Lower lobe of right lung (tissue), 2 donors: Measurements from ENCODE around the gene METRN. TPM values are rescaled to one million over a fixed set of nuclear protein-coding genes. Genes with fewer than 3 reads are reported as not detected.

Experiments
- ATAC-seq, 2 donors: fragments of 200-7000 bp; cut with Tn5 transposase; one replicate each; pipeline ENCODE4 v1.9.1; 2020 to 2022; ENCODE audit warnings: mild to moderate bottlenecking in 2 of 2, moderate library complexity in 2 of 2
- DNase-seq: peaks from one replicate; pipeline ENCODE4 v3.0.0-alpha.2; 2020
- H3K27ac ChIP-seq: fragments of 200-600 bp; one replicate; pipeline ENCODE4 v1.8.0; 2022
- H3K27me3 ChIP-seq: fragments of 200-600 bp; one replicate; pipeline ENCODE4 v1.8.0; 2022; ENCODE audit warnings: low read depth
- H3K36me3 ChIP-seq: fragments of 200-600 bp; one replicate; pipeline ENCODE4 v1.8.0; 2022; ENCODE audit warnings: mild to moderate bottlenecking
- H3K4me1 ChIP-seq: fragments of 200-600 bp; one replicate; pipeline ENCODE4 v1.8.0; 2022
- H3K4me3 ChIP-seq: fragments of 200-600 bp; one replicate; pipeline ENCODE4 v1.8.0; 2022; ENCODE audit warnings: mild to moderate bottlenecking
- H3K9me3 ChIP-seq: fragments of 200-600 bp; one replicate; pipeline ENCODE4 v1.8.0; 2022
- CTCF ChIP-seq: fragments of 200-600 bp; IDR thresholded peaks from one replicate; pipeline ENCODE4 v1.8.0; 2022; ENCODE audit warnings: antibody characterized with exemption, mild to moderate bottlenecking
- intact Hi-C: fragments of 100-400 bp; cut with DNase I; formaldehyde crosslinking; loops from one replicate; pipeline ENCODE4 v1.11.0; 2022
- total RNA-seq: library from RNA; stranded (reverse); fragmentation: NEBNext Ultra II Directional; extraction: Animal tissue kit (Norgen Biotek cat#: 25700); gene quantifications from one replicate; pipeline ENCODE4 v1.2.1, GENCODE V29; 2021
- donor health status: DM: no; HTN: yes; CAD: no; lungs with severe emphysema.

Gene METRN
- total RNA-seq, 1 donor from 2014 or later, result 35.9 TPM

DNA sequence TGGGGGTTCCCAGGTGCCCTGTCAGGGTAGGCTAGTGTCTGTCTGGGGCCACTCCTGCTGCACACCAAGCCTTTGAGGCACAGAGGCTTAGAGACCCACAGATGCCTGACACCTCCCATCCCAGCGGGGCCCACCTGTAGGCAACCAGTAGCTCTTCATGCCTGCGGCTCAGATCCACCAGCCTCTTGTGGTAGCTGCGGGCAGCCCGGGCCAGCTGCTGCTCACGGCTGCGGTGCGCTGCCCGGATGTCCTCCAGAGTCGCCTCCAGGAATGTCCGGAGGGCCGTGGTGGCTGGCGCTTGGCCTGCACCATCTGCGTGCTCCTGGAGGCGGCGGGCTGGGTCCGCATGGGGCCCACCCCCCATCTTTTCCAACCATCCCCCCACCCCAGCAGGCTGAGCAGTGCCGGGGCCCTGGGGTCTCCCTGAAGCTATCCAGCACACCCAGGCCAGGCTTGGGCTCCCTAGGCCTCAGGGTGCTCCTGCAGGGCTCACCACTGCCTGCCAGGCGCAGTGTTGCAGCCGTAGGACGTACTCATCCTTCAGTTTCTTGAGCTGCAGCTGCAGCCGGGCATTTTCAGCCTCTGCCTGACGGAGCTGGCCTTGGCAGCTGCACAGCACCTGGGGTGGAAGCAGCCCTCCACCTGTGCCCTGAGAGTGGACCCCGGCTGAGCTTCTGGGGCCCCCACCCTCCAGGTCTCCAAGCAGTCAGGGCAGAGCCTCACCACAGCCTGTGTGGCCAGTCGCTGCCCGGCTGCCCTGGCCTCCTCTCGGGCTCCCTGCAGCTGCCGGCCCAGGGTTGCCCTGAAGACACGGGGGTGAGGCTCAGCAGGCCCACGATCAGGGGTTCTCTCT is 9.5 kb downstream of the METRN start:
- Histone ChIP-seq H3K27me3 (peaks cover 31% of the 10 kb centered on the region), H3K9me3 (no peaks in the 10 kb centered on the region), H3K27ac (no peak overlapping the region), H3K4me1 (peaks cover 45% of the 10 kb centered on the region), H3K4me3 (no peak overlapping the region), H3K36me3 (peaks cover 5% of the 10 kb centered on the region)
- no peak for TF ChIP-seq CTCF
- intact Hi-C loops, result no loop called here
- ATAC-seq (no peak), DNase-seq (no peak)

DNA sequence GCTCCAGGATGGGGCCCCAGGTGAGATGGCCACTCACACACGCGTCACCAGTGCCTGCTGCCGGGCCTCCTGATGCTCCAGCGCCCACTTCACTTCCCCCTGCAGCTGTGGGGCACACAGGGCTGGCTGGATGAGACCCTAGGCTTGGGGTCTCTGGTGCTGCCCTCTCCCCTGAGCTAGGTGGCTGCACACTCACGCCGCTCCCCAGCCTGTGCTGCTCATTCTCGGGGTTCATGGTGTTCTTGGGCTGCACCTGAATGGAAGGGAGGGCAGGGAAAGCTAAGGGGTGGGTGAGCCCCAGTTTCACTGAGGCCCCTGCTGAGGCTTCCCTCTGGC is 10.1 kb downstream of the METRN start:
- peaks cover 39% of the 10 kb centered on the region for H3K4me1 ChIP-seq
- intact Hi-C loops, result no loop called here
- no peak for TF ChIP-seq CTCF
- H3K9me3 ChIP-seq, result no peaks in the 10 kb centered on the region
- no peak for ATAC-seq
- peaks cover 5% of the 10 kb centered on the region for H3K36me3 ChIP-seq
- no peak overlapping the region for H3K4me3 ChIP-seq
- no peak for DNase-seq
- peaks cover 31% of the 10 kb centered on the region for H3K27me3 ChIP-seq
- H3K27ac ChIP-seq, result no peak overlapping the region

DNA sequence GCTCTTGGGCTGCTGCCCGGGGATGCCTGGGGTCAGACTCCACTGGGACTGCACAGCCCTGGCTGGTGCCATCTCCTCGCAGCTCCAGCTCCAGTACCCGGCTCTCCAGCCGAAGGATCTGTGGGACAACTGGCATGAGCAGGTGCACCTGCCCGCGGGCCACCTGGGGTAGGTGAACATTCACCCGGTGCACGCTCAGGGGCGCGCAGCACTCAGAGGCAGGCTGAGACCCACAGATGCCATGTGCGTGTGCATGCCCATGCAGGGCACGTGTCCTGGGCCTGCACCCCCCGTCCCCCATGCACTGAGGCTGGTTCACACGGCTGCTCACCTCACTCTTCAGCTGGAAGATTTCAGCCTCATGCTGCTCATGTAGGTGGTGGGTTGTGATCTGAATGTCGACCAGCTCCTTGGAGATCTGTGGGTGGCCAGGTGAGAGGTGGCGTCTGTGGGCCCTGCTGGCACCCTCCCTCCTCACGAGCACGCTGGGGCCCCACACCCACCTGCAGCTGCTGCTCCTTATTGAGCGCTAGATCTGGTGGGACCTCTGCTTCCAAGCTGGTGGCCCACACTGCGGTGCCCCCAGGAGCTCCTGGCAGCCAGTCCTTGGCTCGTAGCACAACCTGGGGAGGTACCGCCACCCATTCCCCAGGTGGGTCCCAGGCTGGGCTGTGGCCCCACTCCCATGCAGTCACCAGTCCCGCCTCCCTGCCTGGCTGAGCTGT is 10.7 kb downstream of the METRN start:
- Histone ChIP-seq H3K4me3 (no peak overlapping the region), H3K36me3 (peaks cover 5% of the 10 kb centered on the region), H3K4me1 (peaks cover 33% of the 10 kb centered on the region), H3K27me3 (peaks cover 31% of the 10 kb centered on the region), H3K9me3 (no peaks in the 10 kb centered on the region), H3K27ac (no peak overlapping the region)
- TF ChIP-seq CTCF, result no peak
- intact Hi-C loops, result no loop called here
- no peak for DNase-seq
- no peak for ATAC-seq

DNA sequence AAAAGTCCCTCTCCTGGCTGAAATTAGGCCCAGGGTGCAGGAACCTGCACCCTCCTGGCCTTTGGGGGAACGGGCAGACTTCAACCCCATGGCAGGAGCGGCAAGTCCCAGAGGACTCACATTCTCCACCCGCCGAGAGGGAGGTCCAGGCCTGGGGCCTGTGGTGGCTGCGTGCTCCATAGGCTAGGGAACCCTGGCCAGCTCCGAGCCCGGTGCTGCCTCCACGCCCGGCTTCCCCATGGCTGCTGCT is 11.2 kb downstream of the METRN start:
- ATAC-seq (no peak), DNase-seq (no peak)
- TF ChIP-seq CTCF, result no peak
- intact Hi-C loops, result no loop called here
- H3K4me3 ChIP-seq, result peak overlapping the region; percentile 58
- peaks cover 31% of the 10 kb centered on the region for H3K27me3 ChIP-seq
- H3K9me3 ChIP-seq, result no peaks in the 10 kb centered on the region
- peaks cover 5% of the 10 kb centered on the region for H3K36me3 ChIP-seq
- peaks cover 32% of the 10 kb centered on the region for H3K4me1 ChIP-seq
- H3K27ac ChIP-seq, result no peak overlapping the region

DNA sequence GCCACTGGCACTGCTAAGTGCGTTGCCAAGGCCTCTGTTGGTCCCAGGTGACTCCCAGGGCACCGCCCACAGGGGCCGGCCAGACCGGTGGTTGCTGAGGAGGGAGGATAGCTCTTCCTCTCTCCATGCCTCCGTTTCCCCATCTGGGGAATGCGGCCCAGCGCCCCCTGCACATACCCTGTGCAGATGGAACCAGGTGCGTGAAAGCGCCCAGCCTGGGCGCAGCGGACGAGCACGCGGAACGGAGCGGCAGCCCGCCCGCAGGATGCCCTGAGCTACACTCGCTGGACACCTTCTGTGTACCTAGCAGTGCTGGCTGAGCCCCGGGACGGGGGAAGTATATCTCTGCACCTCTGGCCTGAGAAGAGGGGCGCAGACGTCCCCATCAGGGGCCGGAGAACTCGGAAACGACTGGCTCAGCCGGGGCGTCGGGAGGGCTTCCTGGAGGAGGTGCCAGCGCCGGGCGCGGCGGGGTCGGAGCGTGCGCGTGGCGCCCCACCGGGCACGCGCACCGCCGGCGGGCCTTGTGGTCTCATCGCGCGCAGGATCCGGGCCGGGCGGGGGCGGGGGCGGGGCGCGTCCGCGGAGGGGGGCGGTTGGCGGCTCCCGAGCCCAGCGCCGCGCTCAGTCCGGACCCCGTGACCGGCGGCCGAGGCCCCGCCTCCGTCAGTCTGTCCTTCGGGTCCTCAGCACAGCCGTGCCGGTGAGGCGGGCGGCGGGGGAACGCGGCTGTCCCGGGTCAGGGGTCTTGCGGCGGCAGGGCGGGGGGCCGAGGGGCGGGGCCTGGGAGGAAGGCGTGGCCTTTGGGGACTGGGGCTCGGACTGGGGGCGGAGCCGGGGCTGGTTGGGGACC is 11.7 kb downstream of the METRN start, which contains the start of the genes CCDC78 and HAGHL:
Gene CCDC78 (minus strand): TSS at position 6 of the 853 bp plus-strand sequence. CDS start 76 bp downstream, outside the sequence.
Gene HAGHL (plus strand): TSS at position 669 of the 853 bp plus-strand sequence. CDS start 404 bp downstream, outside the sequence.
- Histone ChIP-seq H3K9me3 (no peaks in the 10 kb centered on the region), H3K27ac (peak within 1 kb of the TSS; percentile 38), H3K27me3 (peaks cover 31% of the 10 kb centered on the region), H3K36me3 (peaks cover 5% of the 10 kb centered on the region), H3K4me1 (peaks cover 29% of the 10 kb centered on the region), H3K4me3 (peak within 1 kb of the TSS; percentile 58)
- intact Hi-C loops, result no loop called here
- DNase-seq (peak; percentile 75), ATAC-seq (peak; percentile 21 to 46)
- no peak for TF ChIP-seq CTCF
